A549 treated with ZK216348 at 1 μM for 4 hours (cell line): ENCODE data around the gene PAPPA2. TPM values are rescaled to one million over a fixed set of nuclear protein-coding genes. Genes with fewer than 3 reads are reported as not detected.

Source experiments
- total RNA-seq: library from RNA; stranded (reverse); fragments of 200-300 nt; extraction: Qiagen RNA extraction; gene quantifications from 5 replicates; pipeline ENCODE4 v1.2.3, GENCODE V29; 2022; ENCODE audit warnings: low read depth

The PAPPA2 gene, protein sequence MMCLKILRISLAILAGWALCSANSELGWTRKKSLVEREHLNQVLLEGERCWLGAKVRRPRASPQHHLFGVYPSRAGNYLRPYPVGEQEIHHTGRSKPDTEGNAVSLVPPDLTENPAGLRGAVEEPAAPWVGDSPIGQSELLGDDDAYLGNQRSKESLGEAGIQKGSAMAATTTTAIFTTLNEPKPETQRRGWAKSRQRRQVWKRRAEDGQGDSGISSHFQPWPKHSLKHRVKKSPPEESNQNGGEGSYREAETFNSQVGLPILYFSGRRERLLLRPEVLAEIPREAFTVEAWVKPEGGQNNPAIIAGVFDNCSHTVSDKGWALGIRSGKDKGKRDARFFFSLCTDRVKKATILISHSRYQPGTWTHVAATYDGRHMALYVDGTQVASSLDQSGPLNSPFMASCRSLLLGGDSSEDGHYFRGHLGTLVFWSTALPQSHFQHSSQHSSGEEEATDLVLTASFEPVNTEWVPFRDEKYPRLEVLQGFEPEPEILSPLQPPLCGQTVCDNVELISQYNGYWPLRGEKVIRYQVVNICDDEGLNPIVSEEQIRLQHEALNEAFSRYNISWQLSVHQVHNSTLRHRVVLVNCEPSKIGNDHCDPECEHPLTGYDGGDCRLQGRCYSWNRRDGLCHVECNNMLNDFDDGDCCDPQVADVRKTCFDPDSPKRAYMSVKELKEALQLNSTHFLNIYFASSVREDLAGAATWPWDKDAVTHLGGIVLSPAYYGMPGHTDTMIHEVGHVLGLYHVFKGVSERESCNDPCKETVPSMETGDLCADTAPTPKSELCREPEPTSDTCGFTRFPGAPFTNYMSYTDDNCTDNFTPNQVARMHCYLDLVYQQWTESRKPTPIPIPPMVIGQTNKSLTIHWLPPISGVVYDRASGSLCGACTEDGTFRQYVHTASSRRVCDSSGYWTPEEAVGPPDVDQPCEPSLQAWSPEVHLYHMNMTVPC (N-terminal part only)
- total RNA-seq, result 0.01 TPM in 1 of 5 replicates, not detected in the others

GRCh38 chr1:176462674-176463378, at the start of gene PAPPA2:
PAPPA2 (plus strand) TSS chr1:176463175; CDS start chr1:176556323, 93,148 bp downstream.

